IPS DF 6.9 (cell line): ENCODE data around the gene TRIM71.
"Not testable (repeated sequence)": the region's sequence is repeated elsewhere in the genome, so short reads cannot be mapped to it uniquely, and the experiment has no call there.

Experiments
- DNase-seq: peaks from one replicate; pipeline ENCODE4 v3.0.0-alpha.2; 2013; ENCODE audit warnings: low read depth, low spot score
- H3K27ac ChIP-seq: one replicate; pipeline ENCODE4 v1.5.1; 2013; ENCODE audit warnings: low read length, control low read depth
- H3K27me3 ChIP-seq: 2 replicates; pipeline ENCODE4 v1.6.1; 2013; ENCODE audit warnings: mild to moderate bottlenecking, low read length; ENCODE audit not compliant: control insufficient read depth, insufficient read depth
- H3K36me3 ChIP-seq: 2 replicates; pipeline ENCODE4 v1.6.1; 2013; ENCODE audit warnings: low read length; ENCODE audit not compliant: control insufficient read depth, insufficient read depth
- H3K4me1 ChIP-seq: 2 replicates; pipeline ENCODE4 v1.6.1; 2013; ENCODE audit warnings: low read length; ENCODE audit not compliant: control insufficient read depth, insufficient read depth
- H3K4me3 ChIP-seq: 2 replicates; pipeline ENCODE4 v1.5.1; 2013; ENCODE audit warnings: mild to moderate bottlenecking, low read length
- H3K9me3 ChIP-seq: 2 replicates; pipeline ENCODE4 v1.6.1; 2013; ENCODE audit warnings: low read length, inconsistent platforms; ENCODE audit not compliant: control insufficient read depth, insufficient read depth
- WGBS: extraction: QIAGEN DNeasy Blood & Tissue Kit; methylation state at CpG from one replicate; pipeline ENCODE4 v1.1.7; 2013; ENCODE audit warnings: mixed read lengths, missing lambda C conversion rate; ENCODE audit not compliant: insufficient read length, insufficient coverage; 5-methylcytosine and 5-hydroxymethylcytosine counted together

Gene TRIM71

DNA sequence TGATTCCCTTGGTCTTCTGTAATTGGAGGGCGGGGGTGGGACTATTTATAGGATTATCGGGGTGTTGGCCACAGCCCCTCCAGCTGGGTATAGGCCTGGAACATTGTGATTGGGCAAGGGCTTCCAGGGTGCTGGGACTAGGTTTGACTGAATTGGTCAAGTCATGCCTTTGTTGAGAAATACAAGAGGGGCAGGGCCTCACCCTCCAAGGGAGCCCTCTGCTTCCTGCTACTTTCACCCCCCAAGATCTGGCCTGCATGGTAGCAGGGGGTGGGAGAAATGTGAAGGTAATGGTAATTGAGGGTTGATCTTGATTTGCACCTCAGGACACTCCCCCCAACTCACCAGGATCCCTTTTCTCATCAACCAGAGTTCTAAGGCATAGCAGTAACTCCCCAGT, 25.2 kb downstream of the TRIM71 start:
- Histone ChIP-seq H3K36me3 (no peaks in the 10 kb centered on the region), H3K4me1 (peaks cover 18% of the 10 kb centered on the region), H3K27me3 (no peaks in the 10 kb centered on the region), H3K27ac (peak overlapping the region; percentile 25), H3K9me3 (no peaks in the 10 kb centered on the region), H3K4me3 (no peak overlapping the region; the same call in 1 of the 2 replicates)
- DNase-seq = no peak
- no CpG with 5 or more reads among the region's 2 CpGs for WGBS

DNA sequence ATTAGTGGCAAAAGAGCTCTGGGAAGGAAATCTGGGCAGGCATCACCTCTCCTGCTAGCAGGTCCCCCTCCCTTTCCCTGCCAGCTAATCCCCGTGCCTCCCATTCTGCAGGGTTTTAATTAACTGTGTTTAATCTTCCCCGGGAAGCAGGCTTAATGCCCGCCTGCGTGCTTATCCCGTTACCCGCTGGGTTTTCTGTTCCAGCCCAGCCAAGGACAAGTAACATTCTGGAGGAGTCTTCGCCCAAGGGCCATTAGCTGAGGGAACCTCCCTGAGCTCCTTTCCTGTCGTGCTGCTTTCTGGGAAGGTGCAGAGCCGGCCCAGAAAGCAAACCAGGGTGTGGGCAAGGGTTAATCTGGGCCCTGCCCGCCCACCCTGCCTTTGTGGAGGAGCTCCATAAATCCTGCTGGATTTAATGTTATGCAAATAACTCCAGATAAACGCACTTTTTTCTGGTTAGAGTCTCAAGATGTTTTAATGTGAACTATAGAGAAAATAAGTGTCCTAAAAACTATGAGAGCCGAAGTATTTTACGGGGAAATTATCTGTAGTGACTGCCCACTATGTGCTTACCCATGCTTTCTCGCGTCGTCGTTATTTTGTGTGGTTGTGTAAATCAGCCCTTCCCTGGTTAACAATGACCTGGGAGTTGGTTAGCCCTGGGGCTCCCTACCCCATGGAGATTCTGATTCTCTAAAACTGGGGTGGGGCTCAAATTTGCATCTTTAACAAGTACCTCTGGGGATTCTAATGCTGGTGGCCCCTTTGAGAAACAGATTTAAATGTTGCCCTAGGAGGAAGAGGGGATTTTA, 25.9 kb downstream of the TRIM71 start:
- Histone ChIP-seq H3K27ac (peak overlapping the region; percentile 25), H3K4me1 (peaks cover 18% of the 10 kb centered on the region), H3K27me3 (no peaks in the 10 kb centered on the region), H3K9me3 (no peaks in the 10 kb centered on the region), H3K4me3 (peak overlapping the region; percentile 1; the same call in 1 of the 2 replicates), H3K36me3 (no peaks in the 10 kb centered on the region)
- whole genome bisulfite sequencing = no CpG with 5 or more reads among the region's 17 CpGs
- no peak for DNase-seq

DNA sequence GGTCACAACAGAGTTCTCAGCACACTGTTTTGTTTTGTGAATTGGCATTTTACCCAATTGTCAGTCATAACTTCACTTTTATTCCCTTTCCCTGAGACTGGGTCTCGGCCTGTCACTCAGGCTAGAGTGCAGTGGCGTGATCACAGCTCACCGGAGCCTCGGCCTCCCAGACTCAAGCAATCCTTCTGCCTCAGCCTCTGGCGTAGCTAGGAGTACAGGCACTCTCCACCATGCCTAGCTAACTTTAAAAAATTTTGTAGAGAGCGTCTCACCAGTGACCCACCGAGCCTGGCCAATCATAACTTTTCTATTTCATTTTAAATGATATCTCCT, 26.5 kb downstream of the TRIM71 start:
- H3K36me3 ChIP-seq = no peaks in the 10 kb centered on the region
- H3K27me3 ChIP-seq = no peaks in the 10 kb centered on the region
- no CpG with 5 or more reads among the region's 7 CpGs for WGBS
- H3K27ac ChIP-seq = no peak overlapping the region
- H3K9me3 ChIP-seq = no peaks in the 10 kb centered on the region
- H3K4me3 ChIP-seq = no peak overlapping the region; the same call in 1 of the 2 replicates
- peaks cover 17% of the 10 kb centered on the region for H3K4me1 ChIP-seq
- no peak for DNase-seq

DNA sequence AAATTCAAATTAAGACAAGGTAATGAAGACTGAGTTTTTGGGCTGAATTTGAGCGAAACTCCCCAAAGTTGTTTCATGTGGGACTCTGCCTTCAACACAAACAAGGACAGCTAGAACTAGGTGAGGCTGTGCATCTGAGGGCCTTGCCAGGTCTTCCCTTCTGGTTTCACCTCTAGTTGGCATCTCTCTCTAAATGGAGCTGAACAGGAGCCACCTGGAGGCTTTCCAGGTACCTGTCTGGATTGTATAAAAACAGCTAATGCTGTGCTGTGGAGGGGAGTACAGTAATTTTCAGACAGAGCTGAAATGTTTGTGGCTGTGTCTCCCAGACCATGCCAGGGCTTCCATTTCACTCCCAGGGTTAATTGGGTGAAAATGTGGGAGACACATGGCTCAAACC, 27.1 kb downstream of the TRIM71 start:
- Histone ChIP-seq H3K9me3 (no peaks in the 10 kb centered on the region), H3K4me1 (peaks cover 18% of the 10 kb centered on the region), H3K4me3 (no peak overlapping the region), H3K36me3 (no peaks in the 10 kb centered on the region), H3K27ac (no peak overlapping the region), H3K27me3 (no peaks in the 10 kb centered on the region)
- no peak for DNase-seq
- no CpG with 5 or more reads among the region's 1 CpG for WGBS

DNA sequence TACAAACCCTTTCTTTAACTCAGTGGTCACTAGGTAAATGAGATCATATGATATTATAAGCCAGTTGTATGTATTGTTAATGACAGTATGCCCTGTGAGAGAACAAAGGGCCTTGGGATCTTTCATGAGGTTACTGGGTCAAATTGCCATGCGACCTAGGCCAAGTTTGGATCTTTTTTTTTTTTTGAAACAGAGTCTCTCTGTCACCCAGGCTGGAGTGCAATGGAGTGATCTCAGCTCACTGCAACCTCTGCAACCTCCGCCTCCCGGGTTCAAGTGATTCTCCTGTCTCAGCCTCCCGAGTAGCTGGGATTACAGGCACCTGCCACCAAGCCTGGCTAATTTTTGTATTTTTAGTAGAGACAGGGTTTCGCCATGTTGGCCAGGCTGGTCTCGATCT, 27.7 kb downstream of the TRIM71 start:
- WGBS = no CpG with 5 or more reads among the region's 6 CpGs
- H3K36me3 ChIP-seq, H3K9me3 ChIP-seq, DNase-seq, H3K4me3 ChIP-seq, H3K27me3 ChIP-seq, H3K27ac ChIP-seq: not testable (repeated sequence)
- H3K4me1 ChIP-seq = peaks cover 19% of the 10 kb centered on the region

DNA sequence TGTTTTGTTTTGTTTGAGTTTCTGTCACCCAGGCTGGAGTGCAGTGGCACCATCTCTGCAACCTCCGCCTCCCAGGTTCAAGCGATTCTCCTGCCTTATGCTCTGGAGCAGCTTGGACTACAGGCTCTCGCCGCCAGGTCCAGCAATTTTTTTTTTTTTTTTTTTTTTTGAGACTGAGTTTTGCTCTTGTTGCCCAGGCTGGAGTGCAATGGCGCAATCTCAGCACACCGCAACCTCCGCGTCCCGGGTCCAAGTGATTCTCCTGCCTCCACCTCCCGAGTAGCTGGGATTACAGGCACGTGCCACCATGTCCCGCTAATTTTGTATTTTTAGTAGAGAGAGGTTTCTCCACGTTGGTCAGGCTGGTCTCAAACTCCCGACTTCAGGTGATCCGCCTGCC, 29.2 kb downstream of the TRIM71 start:
- H3K27me3 ChIP-seq, H3K4me3 ChIP-seq, H3K27ac ChIP-seq, H3K36me3 ChIP-seq, DNase-seq, H3K9me3 ChIP-seq: not testable (repeated sequence)
- WGBS = no CpG with 5 or more reads among the region's 15 CpGs
- peaks cover 16% of the 10 kb centered on the region for H3K4me1 ChIP-seq

DNA sequence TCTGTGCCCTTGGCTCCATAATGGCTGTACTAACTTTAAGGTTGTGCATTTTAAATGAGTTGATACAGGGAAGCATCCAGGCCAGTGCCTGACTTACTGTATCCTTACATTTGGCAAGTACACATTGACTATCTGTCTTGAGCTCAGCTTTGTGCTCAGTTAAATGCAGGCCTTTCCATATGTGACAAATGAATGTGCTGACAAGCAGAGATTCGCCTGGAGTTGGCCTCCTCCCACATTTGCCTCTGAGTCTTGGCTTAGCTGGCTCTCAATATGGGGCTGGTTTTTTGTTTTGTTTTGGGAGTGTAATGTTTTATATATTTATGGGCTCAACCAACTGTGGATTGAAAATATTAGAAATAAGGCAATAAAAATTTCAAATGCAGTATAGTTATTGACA, 29.7 kb downstream of the TRIM71 start:
- peaks cover 16% of the 10 kb centered on the region for H3K4me1 ChIP-seq
- no peak overlapping the region for H3K27ac ChIP-seq
- WGBS = no CpG with 5 or more reads among the region's 1 CpG

DNA sequence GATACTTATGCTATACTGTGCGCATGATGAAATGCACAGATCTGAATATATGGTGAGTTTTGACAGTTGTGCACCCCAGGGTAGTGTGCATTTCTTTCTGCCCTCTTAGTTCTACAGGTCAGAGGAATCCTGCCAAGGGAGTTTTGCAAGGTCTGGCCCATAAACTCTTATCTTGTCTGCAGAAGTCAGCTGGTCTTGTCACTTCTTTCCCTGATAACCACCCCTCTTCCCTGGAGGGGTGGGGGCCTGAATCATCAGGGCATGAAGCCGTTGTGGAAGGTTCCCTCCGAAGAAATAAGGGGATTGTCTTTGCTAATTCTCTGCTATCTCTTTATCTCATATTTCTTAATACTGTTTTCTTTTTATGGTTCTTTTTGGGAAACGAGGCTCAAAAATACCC, 30.4 kb downstream of the TRIM71 start:
- no peaks in the 10 kb centered on the region for H3K27me3 ChIP-seq
- WGBS = no CpG with 5 or more reads among the region's 4 CpGs
- no peak overlapping the region for H3K4me3 ChIP-seq
- peaks cover 16% of the 10 kb centered on the region for H3K4me1 ChIP-seq
- no peaks in the 10 kb centered on the region for H3K36me3 ChIP-seq
- H3K9me3 ChIP-seq = no peaks in the 10 kb centered on the region
- DNase-seq = no peak
- H3K27ac ChIP-seq = no peak overlapping the region

More for the DNA sequence above, 29.7 kb downstream of the TRIM71 start:
- Histone ChIP-seq H3K36me3 (no peaks in the 10 kb centered on the region), H3K27me3 (no peaks in the 10 kb centered on the region), H3K4me3 (no peak overlapping the region), H3K9me3 (no peaks in the 10 kb centered on the region)
- DNase-seq = no peak

DNA sequence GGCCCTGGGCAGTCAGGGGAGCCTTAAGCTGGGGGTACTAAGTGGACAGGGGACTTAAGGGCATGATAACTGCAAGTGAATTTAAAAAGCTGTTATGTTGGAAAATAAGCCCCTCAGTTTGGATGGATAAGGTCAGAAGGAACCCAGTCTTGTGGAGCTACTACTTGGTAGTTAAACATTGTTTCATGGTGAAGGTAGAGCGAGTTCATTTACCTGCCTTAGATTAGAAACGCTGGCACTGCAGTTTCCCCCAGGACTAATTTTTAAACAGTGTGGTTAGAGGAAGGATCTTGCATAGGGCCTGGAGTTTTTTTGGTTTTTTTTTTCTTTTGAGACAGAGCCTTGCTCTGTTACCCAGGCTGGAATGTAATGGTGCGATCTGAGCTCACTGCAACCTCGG, 31.2 kb downstream of the TRIM71 start:
- H3K27ac ChIP-seq = no peak overlapping the region
- no CpG with 5 or more reads among the region's 4 CpGs for WGBS
- no peak for DNase-seq
- no peaks in the 10 kb centered on the region for H3K36me3 ChIP-seq
- no peak overlapping the region for H3K4me3 ChIP-seq
- peaks cover 18% of the 10 kb centered on the region for H3K4me1 ChIP-seq
- no peaks in the 10 kb centered on the region for H3K27me3 ChIP-seq
- no peaks in the 10 kb centered on the region for H3K9me3 ChIP-seq

DNA sequence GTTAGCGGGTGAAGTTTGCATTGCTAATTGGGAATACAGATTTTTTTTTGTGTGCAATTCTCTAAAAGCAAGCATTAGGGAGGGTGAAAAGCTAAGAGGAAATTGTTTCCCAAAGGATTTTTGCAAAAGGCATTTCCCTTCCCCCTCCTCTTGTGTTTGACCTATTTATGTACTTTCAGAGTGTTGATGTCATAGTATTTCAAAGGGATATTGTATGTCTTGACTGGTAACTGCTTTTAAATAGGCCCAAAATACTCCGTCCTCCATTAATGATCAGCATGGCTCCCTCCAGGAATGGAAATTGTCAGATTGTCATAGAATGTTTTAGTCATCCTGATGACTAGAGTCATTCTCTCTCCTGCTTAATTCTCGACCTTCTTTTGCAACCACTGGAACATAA, 32.4 kb downstream of the TRIM71 start:
- WGBS = no CpG with 5 or more reads among the region's 3 CpGs
- no peaks in the 10 kb centered on the region for H3K36me3 ChIP-seq
- no peak for DNase-seq
- H3K27ac ChIP-seq = no peak overlapping the region
- H3K9me3 ChIP-seq = no peaks in the 10 kb centered on the region
- H3K4me3 ChIP-seq = no peak overlapping the region
- no peaks in the 10 kb centered on the region for H3K27me3 ChIP-seq
- H3K4me1 ChIP-seq = peaks cover 16% of the 10 kb centered on the region

DNA sequence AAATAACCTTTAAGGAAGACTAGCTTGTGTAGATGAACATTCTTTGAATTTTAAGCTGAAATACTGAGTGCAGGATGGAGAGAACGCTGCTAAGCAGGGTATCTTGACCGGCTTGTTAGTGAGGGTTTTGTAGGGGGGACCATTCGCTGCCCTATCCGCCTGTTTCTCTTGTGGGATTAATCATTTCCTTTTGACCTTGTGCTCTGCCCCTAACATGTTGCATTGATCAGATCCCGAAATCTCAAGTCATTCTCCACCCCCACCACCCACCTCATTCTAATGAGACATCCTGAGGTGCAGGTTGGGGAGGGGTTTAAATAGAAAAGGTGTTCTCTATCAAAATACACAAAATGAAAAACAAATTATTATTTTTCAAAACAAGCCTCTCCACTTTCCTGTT, 32.8 kb downstream of the TRIM71 start:
- H3K4me1 ChIP-seq = peaks cover 17% of the 10 kb centered on the region; the same call in 1 of the 2 replicates
- no peaks in the 10 kb centered on the region for H3K9me3 ChIP-seq
- no peak overlapping the region for H3K4me3 ChIP-seq
- no peak overlapping the region for H3K27ac ChIP-seq
- no CpG with 5 or more reads among the region's 5 CpGs for WGBS
- no peaks in the 10 kb centered on the region for H3K36me3 ChIP-seq
- H3K27me3 ChIP-seq = no peaks in the 10 kb centered on the region
- no peak for DNase-seq
